WTC11 (cell line): ENCODE results near the gene POC1A. TPM values are rescaled to one million over a fixed set of nuclear protein-coding genes. Genes with fewer than 3 reads are reported as not detected.

Source experiments
- ATAC-seq: fragments of 200-7000 bp; cut with Tn5 transposase; 2 replicates; pipeline ENCODE4 v1.10.0; 2021; ENCODE audit warnings: mild to moderate bottlenecking, moderate library complexity
- CTCF ChIA-PET: fragments of 300-600 bp; sonication (Branson Sonifier 250); formaldehyde crosslinking; loops from one replicate; lab custom pipeline; 2021; ENCODE audit warnings: antibody characterized with exemption; lab: Charles Lee
- POLR2A ChIA-PET: fragments of 350-600 bp; sonication (Branson Sonifier 250); formaldehyde crosslinking; loops from one replicate; lab custom pipeline; 2021; ENCODE audit warnings: antibody characterized with exemption; lab: Charles Lee
- DNase-seq: peaks from one replicate; pipeline ENCODE4 v3.0.0; 2021; ENCODE audit warnings: low spot score
- H3K27ac Mint-ChIP-seq: 2 replicates; pipeline ENCODE4 v1.8.0; 2021; ENCODE audit warnings: mixed read lengths
- H3K27me3 Mint-ChIP-seq: 2 replicates; pipeline ENCODE4 v1.8.0; 2021; ENCODE audit warnings: low read depth, mild to moderate bottlenecking, moderate library complexity, mixed read lengths
- H3K36me3 Mint-ChIP-seq: 2 replicates; pipeline ENCODE4 v1.8.0; 2021; ENCODE audit warnings: mixed read lengths
- H3K4me1 Mint-ChIP-seq: 2 replicates; pipeline ENCODE4 v1.8.0; 2022; ENCODE audit warnings: mixed read lengths
- H3K4me3 Mint-ChIP-seq: 2 replicates; pipeline ENCODE4 v1.8.0; 2021; ENCODE audit warnings: mild to moderate bottlenecking, moderate library complexity, mixed read lengths
- H3K9me3 Mint-ChIP-seq: 2 replicates; pipeline ENCODE4 v1.8.0; 2021; ENCODE audit warnings: mixed read lengths
- ELF4 ChIP-seq: sonication (generic); formaldehyde crosslinking; IDR thresholded peaks from 2 replicates; pipeline ENCODE4 v1.8.1; 2022; ENCODE audit warnings: low read depth, mild to moderate bottlenecking, moderate library complexity, missing genetic modification reagents
- EMX1 ChIP-seq: fragments of 250-450 bp; sonication (Bioruptor Pico); IDR thresholded peaks from 2 replicates; pipeline ENCODE4 v1.8.0; 2021; ENCODE audit warnings: mild to moderate bottlenecking
- FOXJ3 ChIP-seq: sonication (generic); formaldehyde crosslinking; IDR thresholded peaks from 2 replicates; pipeline ENCODE4 v1.9.0; 2021; ENCODE audit warnings: missing genetic modification reagents, mild to moderate bottlenecking, borderline replicate concordance
- FOXP1 ChIP-seq: sonication (generic); formaldehyde crosslinking; IDR thresholded peaks from 2 replicates; pipeline ENCODE4 v1.8.0; 2022; ENCODE audit warnings: missing genetic modification reagents, mild to moderate bottlenecking, moderate library complexity, borderline replicate concordance
- MLX ChIP-seq: sonication (generic); formaldehyde crosslinking; IDR thresholded peaks from 2 replicates; pipeline ENCODE4 v1.8.1; 2023; ENCODE audit warnings: mild to moderate bottlenecking, missing genetic modification reagents, moderate library complexity
- NR1H2 ChIP-seq: sonication (generic); formaldehyde crosslinking; IDR thresholded peaks from 2 replicates; pipeline ENCODE4 v1.9.0; 2021; ENCODE audit warnings: mild to moderate bottlenecking, moderate library complexity, missing genetic modification reagents
- NR2C2 ChIP-seq: sonication (generic); formaldehyde crosslinking; IDR thresholded peaks from 2 replicates; pipeline ENCODE4 v1.8.0; 2022; ENCODE audit warnings: mild to moderate bottlenecking, missing genetic modification reagents
- PREB ChIP-seq: sonication (generic); formaldehyde crosslinking; IDR thresholded peaks from 2 replicates; pipeline ENCODE4 v1.8.1; 2022; ENCODE audit warnings: mild to moderate bottlenecking, missing genetic modification reagents, moderate library complexity, borderline replicate concordance
- SMAD3 ChIP-seq: sonication (generic); formaldehyde crosslinking; IDR thresholded peaks from 2 replicates; pipeline ENCODE4 v1.8.0; 2022; ENCODE audit warnings: missing genetic modification reagents, mild to moderate bottlenecking, borderline replicate concordance
- SMAD4 ChIP-seq: sonication (generic); formaldehyde crosslinking; IDR thresholded peaks from 2 replicates; pipeline ENCODE4 v1.8.0; 2022; ENCODE audit warnings: mild to moderate bottlenecking, missing genetic modification reagents
- SOX15 ChIP-seq: fragments of 250-450 bp; sonication (Bioruptor Pico); IDR thresholded peaks from 2 replicates; pipeline ENCODE4 v1.9.0; 2021; ENCODE audit warnings: mild to moderate bottlenecking
- SP1 ChIP-seq: sonication (generic); formaldehyde crosslinking; conservative IDR thresholded peaks from 2 replicates; pipeline ENCODE4 v1.8.1; 2022; ENCODE audit warnings: missing genetic modification reagents
- ZNF263 ChIP-seq: sonication (generic); formaldehyde crosslinking; IDR thresholded peaks from 2 replicates; pipeline ENCODE4 v1.8.1; 2022; ENCODE audit warnings: low read depth, mild to moderate bottlenecking, moderate library complexity, missing genetic modification reagents
- ZNF317 ChIP-seq: sonication (generic); formaldehyde crosslinking; IDR thresholded peaks from 2 replicates; pipeline ENCODE4 v1.8.1; 2023; ENCODE audit warnings: low read depth, mild to moderate bottlenecking, moderate library complexity, missing genetic modification reagents, borderline replicate concordance
- ZNF396 ChIP-seq: fragments of 250-450 bp; sonication (Bioruptor Pico); IDR thresholded peaks from 2 replicates; pipeline ENCODE4 v1.8.0; 2021; ENCODE audit warnings: mild to moderate bottlenecking, moderate library complexity, borderline replicate concordance
- total RNA-seq: library from RNA; stranded (reverse); gene quantifications from 3 replicates; pipeline ENCODE4 v1.2.3, GENCODE V29; 2021
- TF ChIP-seq, protein P1 (sequence below): fragments of 250-450 bp; sonication (Bioruptor Pico); IDR thresholded peaks from 2 replicates; pipeline ENCODE4 v2.1.2; 2022; ENCODE audit warnings: mild to moderate bottlenecking, moderate library complexity
- TF ChIP-seq, protein P2 (sequence below): sonication (generic); formaldehyde crosslinking; IDR thresholded peaks from 2 replicates; pipeline ENCODE4 v1.8.1; 2022; ENCODE audit warnings: low read depth, mild to moderate bottlenecking, moderate library complexity, missing genetic modification reagents, borderline replicate concordance
- TF ChIP-seq, protein P3 (sequence below): sonication (generic); formaldehyde crosslinking; IDR thresholded peaks from 2 replicates; pipeline ENCODE4 v1.8.0; 2023; ENCODE audit warnings: mild to moderate bottlenecking, missing genetic modification reagents
- TF ChIP-seq, protein P4 (sequence below): sonication (generic); formaldehyde crosslinking; IDR thresholded peaks from 2 replicates; pipeline ENCODE4 v1.8.0; 2022; ENCODE audit warnings: mild to moderate bottlenecking, missing genetic modification reagents

Gene POC1A
- total RNA-seq, 1 experiment from 2014 or later = 31.3 TPM

DNA sequence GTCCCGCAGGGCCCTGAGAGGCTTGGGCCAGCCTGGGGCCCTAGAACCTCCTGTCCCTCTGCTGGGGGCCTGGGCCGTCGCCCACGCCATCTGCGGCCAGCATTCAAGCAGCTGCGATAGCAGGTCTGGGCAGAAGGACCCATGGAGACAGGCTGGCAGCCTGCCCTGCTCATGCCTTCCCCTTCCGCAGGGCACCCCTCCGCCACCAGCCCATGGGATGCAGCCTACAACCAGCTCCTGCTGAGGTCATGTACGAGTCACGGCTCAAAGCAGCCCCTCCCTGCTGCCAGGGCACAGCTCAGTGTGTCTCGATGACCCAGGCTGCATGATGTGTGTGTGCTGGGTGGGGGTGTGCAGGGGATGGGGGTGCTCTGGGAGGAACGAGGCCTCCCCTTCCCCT, 125.7 kb downstream of the POC1A start:
- TF ChIP-seq SOX15 (CRISPR knock-in tag) (no peak), SMAD3 (CRISPR knock-in tag) (no peak), ELF4 (no peak), FOXJ3 (CRISPR knock-in tag) (no peak), NR2C2 (CRISPR knock-in tag) (no peak), EMX1 (CRISPR knock-in tag) (no peak), MLX (CRISPR knock-in tag) (no peak), NR1H2 (CRISPR knock-in tag) (no peak), ZNF317 (CRISPR knock-in tag) (no peak), ZNF263 (CRISPR knock-in tag) (no peak), SMAD4 (CRISPR knock-in tag) (no peak), SP1 (CRISPR knock-in tag) (no peak), PREB (CRISPR knock-in tag) (no peak), FOXP1 (CRISPR knock-in tag) (no peak), ZNF396 (CRISPR knock-in tag) (no peak)
- TF ChIP-seq, protein P1, sequence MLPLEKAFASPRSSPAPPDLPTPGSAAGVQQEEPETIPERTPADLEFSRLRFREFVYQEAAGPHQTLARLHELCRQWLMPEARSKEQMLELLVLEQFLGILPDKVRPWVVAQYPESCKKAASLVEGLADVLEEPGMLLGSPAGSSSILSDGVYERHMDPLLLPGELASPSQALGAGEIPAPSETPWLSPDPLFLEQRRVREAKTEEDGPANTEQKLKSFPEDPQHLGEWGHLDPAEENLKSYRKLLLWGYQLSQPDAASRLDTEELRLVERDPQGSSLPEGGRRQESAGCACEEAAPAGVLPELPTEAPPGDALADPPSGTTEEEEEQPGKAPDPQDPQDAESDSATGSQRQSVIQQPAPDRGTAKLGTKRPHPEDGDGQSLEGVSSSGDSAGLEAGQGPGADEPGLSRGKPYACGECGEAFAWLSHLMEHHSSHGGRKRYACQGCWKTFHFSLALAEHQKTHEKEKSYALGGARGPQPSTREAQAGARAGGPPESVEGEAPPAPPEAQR (CRISPR knock-in tag) = no peak
- TF ChIP-seq, protein P2, sequence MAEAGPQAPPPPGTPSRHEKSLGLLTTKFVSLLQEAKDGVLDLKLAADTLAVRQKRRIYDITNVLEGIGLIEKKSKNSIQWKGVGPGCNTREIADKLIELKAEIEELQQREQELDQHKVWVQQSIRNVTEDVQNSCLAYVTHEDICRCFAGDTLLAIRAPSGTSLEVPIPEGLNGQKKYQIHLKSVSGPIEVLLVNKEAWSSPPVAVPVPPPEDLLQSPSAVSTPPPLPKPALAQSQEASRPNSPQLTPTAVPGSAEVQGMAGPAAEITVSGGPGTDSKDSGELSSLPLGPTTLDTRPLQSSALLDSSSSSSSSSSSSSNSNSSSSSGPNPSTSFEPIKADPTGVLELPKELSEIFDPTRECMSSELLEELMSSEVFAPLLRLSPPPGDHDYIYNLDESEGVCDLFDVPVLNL (CRISPR knock-in tag) = no peak
- TF ChIP-seq, protein P3, sequence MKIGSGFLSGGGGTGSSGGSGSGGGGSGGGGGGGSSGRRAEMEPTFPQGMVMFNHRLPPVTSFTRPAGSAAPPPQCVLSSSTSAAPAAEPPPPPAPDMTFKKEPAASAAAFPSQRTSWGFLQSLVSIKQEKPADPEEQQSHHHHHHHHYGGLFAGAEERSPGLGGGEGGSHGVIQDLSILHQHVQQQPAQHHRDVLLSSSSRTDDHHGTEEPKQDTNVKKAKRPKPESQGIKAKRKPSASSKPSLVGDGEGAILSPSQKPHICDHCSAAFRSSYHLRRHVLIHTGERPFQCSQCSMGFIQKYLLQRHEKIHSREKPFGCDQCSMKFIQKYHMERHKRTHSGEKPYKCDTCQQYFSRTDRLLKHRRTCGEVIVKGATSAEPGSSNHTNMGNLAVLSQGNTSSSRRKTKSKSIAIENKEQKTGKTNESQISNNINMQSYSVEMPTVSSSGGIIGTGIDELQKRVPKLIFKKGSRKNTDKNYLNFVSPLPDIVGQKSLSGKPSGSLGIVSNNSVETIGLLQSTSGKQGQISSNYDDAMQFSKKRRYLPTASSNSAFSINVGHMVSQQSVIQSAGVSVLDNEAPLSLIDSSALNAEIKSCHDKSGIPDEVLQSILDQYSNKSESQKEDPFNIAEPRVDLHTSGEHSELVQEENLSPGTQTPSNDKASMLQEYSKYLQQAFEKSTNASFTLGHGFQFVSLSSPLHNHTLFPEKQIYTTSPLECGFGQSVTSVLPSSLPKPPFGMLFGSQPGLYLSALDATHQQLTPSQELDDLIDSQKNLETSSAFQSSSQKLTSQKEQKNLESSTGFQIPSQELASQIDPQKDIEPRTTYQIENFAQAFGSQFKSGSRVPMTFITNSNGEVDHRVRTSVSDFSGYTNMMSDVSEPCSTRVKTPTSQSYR (CRISPR knock-in tag) = no peak
- TF ChIP-seq, protein P4, sequence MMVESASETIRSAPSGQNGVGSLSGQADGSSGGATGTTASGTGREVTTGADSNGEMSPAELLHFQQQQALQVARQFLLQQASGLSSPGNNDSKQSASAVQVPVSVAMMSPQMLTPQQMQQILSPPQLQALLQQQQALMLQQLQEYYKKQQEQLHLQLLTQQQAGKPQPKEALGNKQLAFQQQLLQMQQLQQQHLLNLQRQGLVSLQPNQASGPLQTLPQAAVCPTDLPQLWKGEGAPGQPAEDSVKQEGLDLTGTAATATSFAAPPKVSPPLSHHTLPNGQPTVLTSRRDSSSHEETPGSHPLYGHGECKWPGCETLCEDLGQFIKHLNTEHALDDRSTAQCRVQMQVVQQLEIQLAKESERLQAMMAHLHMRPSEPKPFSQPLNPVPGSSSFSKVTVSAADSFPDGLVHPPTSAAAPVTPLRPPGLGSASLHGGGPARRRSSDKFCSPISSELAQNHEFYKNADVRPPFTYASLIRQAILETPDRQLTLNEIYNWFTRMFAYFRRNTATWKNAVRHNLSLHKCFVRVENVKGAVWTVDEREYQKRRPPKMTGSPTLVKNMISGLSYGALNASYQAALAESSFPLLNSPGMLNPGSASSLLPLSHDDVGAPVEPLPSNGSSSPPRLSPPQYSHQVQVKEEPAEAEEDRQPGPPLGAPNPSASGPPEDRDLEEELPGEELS (CRISPR knock-in tag) = no peak
- Mint-ChIP-seq H3K27me3 (no peaks in the 10 kb centered on the region), H3K27ac (no peak overlapping the region), H3K9me3 (no peaks in the 10 kb centered on the region), H3K36me3 (no peaks in the 10 kb centered on the region), H3K4me3 (no peak overlapping the region), H3K4me1 (peaks cover 4% of the 10 kb centered on the region; the same call in 1 of the 2 replicates)
- CTCF ChIA-PET = interaction anchor here (0.8 to 2.2 kb wide), 8 partner anchors 8 to 95 kb away, joined by 3 to 8 read pairs (median 6); partner anchors contain the start of genes PARP3 and RRP9
- no peak for ATAC-seq
- POLR2A ChIA-PET = interaction anchor here (0.5 kb wide), 1 partner anchor 294 kb away, joined by 5 read pairs; no protein-coding TSS in a partner anchor
- DNase-seq = no peak
